GM18868 (cell line): Measurements from ENCODE around the gene POLR2B.

Source experiments
- ATAC-seq: cut with Tn5 transposase; IDR thresholded peaks from one replicate; pipeline ENCODE4 v1.9.1; 2021; ENCODE audit warnings: mild to moderate bottlenecking, moderate library complexity; ENCODE audit not compliant: unreplicated experiment

Gene POLR2B

DNA sequence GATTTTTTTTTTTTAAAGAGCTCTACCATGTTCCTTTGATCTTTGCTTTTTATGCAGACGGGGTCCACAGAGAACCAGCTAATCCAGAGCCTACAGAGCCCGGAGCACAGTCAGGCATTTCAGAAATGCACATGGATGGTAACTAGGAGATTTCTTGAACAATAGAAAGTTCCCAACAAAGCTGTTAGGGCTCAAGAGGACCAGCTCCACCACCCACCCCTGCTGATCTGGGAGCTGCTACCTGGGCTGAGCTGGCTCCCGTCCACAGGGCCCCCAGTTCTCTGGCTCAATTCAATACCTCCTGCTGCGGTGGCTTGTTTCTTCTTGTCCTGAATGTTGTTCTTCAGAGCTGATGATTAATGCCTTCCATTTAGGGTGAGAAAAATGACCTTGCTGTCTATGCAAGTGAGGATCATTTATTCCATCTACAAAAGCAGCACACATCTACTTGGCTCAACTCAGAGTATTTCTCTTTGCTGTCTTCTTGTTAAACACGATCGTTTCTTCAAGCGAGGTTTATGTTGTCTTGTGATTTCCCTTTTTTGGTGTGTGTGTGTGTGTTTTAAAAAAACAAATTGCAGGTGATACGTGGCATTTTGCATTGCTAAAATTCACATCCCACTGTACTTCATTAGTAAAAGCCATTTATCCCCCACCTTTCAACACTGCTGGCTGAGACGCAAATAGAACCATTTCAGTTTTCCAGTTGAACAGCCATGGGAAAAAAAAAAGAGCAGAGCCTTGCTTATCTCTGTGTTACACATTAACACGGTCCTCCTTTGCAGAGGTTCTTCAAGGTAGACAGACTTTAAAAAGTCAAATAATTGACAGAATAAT is 100.2 kb downstream of the POLR2B start:
- no peak for ATAC-seq
